GM19468 (cell line): ENCODE results near the gene PRSS33.

ENCODE experiments used
- ATAC-seq: cut with Tn5 transposase; IDR thresholded peaks from one replicate; pipeline ENCODE4 v1.9.1; 2021; ENCODE audit warnings: mild to moderate bottlenecking, moderate library complexity, moderate number of reproducible peaks; ENCODE audit not compliant: unreplicated experiment; ENCODE audit errors: extremely low read depth

The PRSS33 gene

GRCh38 chr16:2803545-2804195 is 16.3 kb upstream of the PRSS33 start:
- ATAC-seq, result no peak

GRCh38 chr16:2799859-2800226 is 12.5 kb upstream of the PRSS33 start:
- no peak for ATAC-seq

- no peak for ATAC-seq
These were observed 12.0 kb upstream of the PRSS33 start for GRCh38 chr16:2799205-2799858.

GRCh38 chr16:2798723-2799204 is 11.4 kb upstream of the PRSS33 start:
- no peak for ATAC-seq

GRCh38 chr16:2795395-2796143 is 8.2 kb upstream of the PRSS33 start:
- no peak for ATAC-seq

GRCh38 chr16:2792940-2793339 is 5.6 kb upstream of the PRSS33 start:
- no peak for ATAC-seq

- ATAC-seq, result no peak
These were observed 3.8 kb upstream of the PRSS33 start for GRCh38 chr16:2791174-2791573.

GRCh38 chr16:2790631-2791030 is 3.3 kb upstream of the PRSS33 start:
- ATAC-seq, result no peak

GRCh38 chr16:2787961-2788360 is 601 bp upstream of the PRSS33 start:
- ATAC-seq, result no peak

GRCh38 chr16:2786826-2787151 is 571 bp downstream of the PRSS33 start:
- ATAC-seq, result no peak

GRCh38 chr16:2786061-2786825 is 1.1 kb downstream of the PRSS33 start:
- ATAC-seq, result no peak

- no peak for ATAC-seq
These were observed 2.0 kb downstream of the PRSS33 start for GRCh38 chr16:2785101-2785991.

- ATAC-seq, result no peak
These were observed 2.8 kb downstream of the PRSS33 start for GRCh38 chr16:2784358-2785100.

GRCh38 chr16:2783581-2784357 is 3.6 kb downstream of the PRSS33 start:
- ATAC-seq, result no peak

- ATAC-seq, result no peak
These were observed 4.6 kb downstream of the PRSS33 start for GRCh38 chr16:2782583-2783351.

- ATAC-seq, result no peak
These were observed 7.1 kb downstream of the PRSS33 start for GRCh38 chr16:2779978-2780898.
